ENCODE results near the gene BCL2.

- TF ChIP-seq GATA2 (IDR thresholded peaks at IDR 0.05; ENCODE audit: low read depth, low read length) (no peak), GATA3 (IDR thresholded peaks at IDR 0.05; ENCODE audit: low read depth, low read length) (no peak)
These were observed 234.0 kb downstream of the BCL2 start for GRCh38 chr18:63085611-63086010.
